T-helper 17 cell (primary cell): ENCODE measurements around the gene PCDHB9. TPM values are rescaled to one million over a fixed set of nuclear protein-coding genes. Genes with fewer than 3 reads are reported as not detected.
"Not testable (repeated sequence)": the region's sequence is repeated elsewhere in the genome, so short reads cannot be mapped to it uniquely, and the experiment has no call there.

Source experiments
- ATAC-seq: fragments of 150-1000 bp; cut with Tn5 transposase; 2 replicates; pipeline ENCODE4 v1.10.0; 2021; ENCODE audit warnings: mild to moderate bottlenecking, moderate library complexity
- DNase-seq, 3 donors: peaks; one replicate each; pipeline versions ENCODE4 v3.0.0 to v3.0.0-alpha.2; 2020 to 2021
- H3K9me3 ChIP-seq: one replicate; pipeline ENCODE4 v1.7.0; 2013; ENCODE audit warnings: low read length, mild to moderate bottlenecking; ENCODE audit not compliant: control insufficient read depth, poor library complexity, severe bottlenecking
- H3K27ac Mint-ChIP-seq: one replicate; pipeline ENCODE4 v1.8.0; 2022; ENCODE audit warnings: mild to moderate bottlenecking, moderate library complexity, mixed read lengths
- H3K27me3 Mint-ChIP-seq: one replicate; pipeline ENCODE4 v1.8.0; 2022; ENCODE audit warnings: mixed read lengths
- H3K36me3 Mint-ChIP-seq: one replicate; pipeline ENCODE4 v1.8.0; 2022; ENCODE audit warnings: low read depth, mixed read lengths
- H3K4me1 Mint-ChIP-seq: one replicate; pipeline ENCODE4 v1.8.0; 2022; ENCODE audit warnings: mild to moderate bottlenecking, mixed read lengths
- H3K4me3 Mint-ChIP-seq: one replicate; pipeline ENCODE4 v1.8.0; 2022; ENCODE audit warnings: mild to moderate bottlenecking, moderate library complexity, mixed read lengths
- total RNA-seq, 4 donors: library from RNA in 2 of 4; stranded (reverse) in 2 of 4; gene quantifications; one replicate each; pipeline ENCODE4 v1.2.3 and lab custom pipeline; 2022 to 2026

The PCDHB9 gene
- total RNA-seq, 2 donors from 2014 or later = 1.0 TPM; not detected in 1

- ATAC-seq (no peak), DNase-seq (no peak)
- peaks cover under 1% of the 10 kb centered on the region for H3K27me3 Mint-ChIP-seq
- H3K4me1 Mint-ChIP-seq = no peaks in the 10 kb centered on the region
- no peaks in the 10 kb centered on the region for H3K36me3 Mint-ChIP-seq
- H3K27ac Mint-ChIP-seq = no peak overlapping the region
- no peak overlapping the region for H3K4me3 Mint-ChIP-seq
- peaks cover 10% of the 10 kb centered on the region for H3K9me3 ChIP-seq
Observed at GRCh38 chr5:141234109-141234667, 47.2 kb downstream of the PCDHB9 start.

GRCh38 chr5:141235922-141236321, 49.0 kb downstream of the PCDHB9 start:
- H3K36me3 Mint-ChIP-seq, H3K4me3 Mint-ChIP-seq, H3K27ac Mint-ChIP-seq, H3K4me1 Mint-ChIP-seq, ATAC-seq, DNase-seq: not testable (repeated sequence)
- peaks cover 15% of the 10 kb centered on the region for H3K27me3 Mint-ChIP-seq
- H3K9me3 ChIP-seq = peaks cover 16% of the 10 kb centered on the region

- DNase-seq (no peak), ATAC-seq (no peak)
- Mint-ChIP-seq H3K27ac (no peak overlapping the region), H3K36me3 (no peaks in the 10 kb centered on the region), H3K4me1 (no peaks in the 10 kb centered on the region), H3K27me3 (peaks cover 15% of the 10 kb centered on the region), H3K4me3 (no peak overlapping the region)
- peaks cover 19% of the 10 kb centered on the region for H3K9me3 ChIP-seq
Observed at GRCh38 chr5:141236516-141237313, 49.8 kb downstream of the PCDHB9 start.

Other genes with a start within 250 kb of the PCDHB9 start
- gene PCDHAC2, start 220.7 kb upstream of the PCDHB9 start, total RNA-seq = not detected
- not detected for gene PCDHB1, start 135.8 kb upstream of the PCDHB9 start, total RNA-seq
- under 1 TPM; 0.13 to 0.25 TPM for gene PCDHB2, start 92.5 kb upstream of the PCDHB9 start, total RNA-seq
- gene PCDHB3, start 86.7 kb upstream of the PCDHB9 start, total RNA-seq = not detected
- gene PCDHB4, start 65.3 kb upstream of the PCDHB9 start, total RNA-seq = not detected
- under 1 TPM; 0.12 to 0.34 TPM for gene PCDHB5, start 52.0 kb upstream of the PCDHB9 start, total RNA-seq
- not detected for gene PCDHB6, start 37.1 kb upstream of the PCDHB9 start, total RNA-seq
- gene PCDHB7, start 14.5 kb upstream of the PCDHB9 start, total RNA-seq = not detected
- not detected for gene PCDHB8, start 9.4 kb upstream of the PCDHB9 start, total RNA-seq
- gene PCDHB16, start 4.8 kb upstream of the PCDHB9 start, total RNA-seq = not detected
- not detected for gene PCDHB10, start 5.2 kb downstream of the PCDHB9 start, total RNA-seq
- gene PCDHB11, start 12.5 kb downstream of the PCDHB9 start, total RNA-seq = not detected
- gene PCDHB12, start 21.6 kb downstream of the PCDHB9 start, total RNA-seq = not detected
- not detected for gene PCDHB13, start 26.8 kb downstream of the PCDHB9 start, total RNA-seq
- gene PCDHB14, start 36.2 kb downstream of the PCDHB9 start, total RNA-seq = not detected
- gene PCDHB15, start 58.2 kb downstream of the PCDHB9 start, total RNA-seq = under 1 TPM in 1 of 2 donors, not detected in 1; 0.10 TPM
- gene SLC25A2, start 116.9 kb downstream of the PCDHB9 start, total RNA-seq = under 1 TPM; 0.65 to 0.70 TPM
- 10 to 100 TPM; 74.4 to 90.7 TPM for gene TAF7, start 133.6 kb downstream of the PCDHB9 start, total RNA-seq
- gene PCDHGA1, start 143.4 kb downstream of the PCDHB9 start, total RNA-seq = not detected
- gene PCDHGA2, start 151.6 kb downstream of the PCDHB9 start, total RNA-seq = not detected
- under 1 TPM in 1 of 2 donors, not detected in 1; 0.22 TPM for gene PCDHGA3, start 156.7 kb downstream of the PCDHB9 start, total RNA-seq
- under 1 TPM in 1 of 2 donors, not detected in 1; 0.13 TPM for gene PCDHGB1, start 162.9 kb downstream of the PCDHB9 start, total RNA-seq
- gene PCDHGA4, start 167.9 kb downstream of the PCDHB9 start, total RNA-seq = under 1 TPM in 1 of 2 donors, not detected in 1; 0.12 TPM
- gene PCDHGB2, start 172.8 kb downstream of the PCDHB9 start, total RNA-seq = under 1 TPM; 0.44 to 0.45 TPM
- under 1 TPM in 1 of 2 donors, not detected in 1; 0.16 TPM for gene PCDHGA5, start 177.0 kb downstream of the PCDHB9 start, total RNA-seq
- under 1 TPM; 0.13 to 0.32 TPM for gene PCDHGB3, start 183.1 kb downstream of the PCDHB9 start, total RNA-seq
- gene PCDHGA6, start 186.7 kb downstream of the PCDHB9 start, total RNA-seq = under 1 TPM; 0.10 to 0.40 TPM
- gene PCDHGA7, start 195.6 kb downstream of the PCDHB9 start, total RNA-seq = under 1 TPM in 1 of 2 donors, not detected in 1; 0.25 TPM
- under 1 TPM; 0.08 to 0.10 TPM for gene PCDHGB4, start 200.5 kb downstream of the PCDHB9 start, total RNA-seq
- under 1 TPM in 1 of 2 donors, not detected in 1; 0.05 TPM for gene PCDHGA8, start 205.5 kb downstream of the PCDHB9 start, total RNA-seq
- under 1 TPM; 0.26 to 0.35 TPM for gene PCDHGB5, start 210.8 kb downstream of the PCDHB9 start, total RNA-seq
- not detected for gene PCDHGA9, start 215.6 kb downstream of the PCDHB9 start, total RNA-seq
- gene PCDHGB6, start 220.9 kb downstream of the PCDHB9 start, total RNA-seq = under 1 TPM; 0.10 to 0.20 TPM
- gene PCDHGA10, start 225.8 kb downstream of the PCDHB9 start, total RNA-seq = under 1 TPM; 0.10 to 0.18 TPM
- not detected for gene PCDHGB7, start 230.5 kb downstream of the PCDHB9 start, total RNA-seq
- gene PCDHGA11, start 233.9 kb downstream of the PCDHB9 start, total RNA-seq = not detected
- not detected for gene PCDHGA12, start 243.3 kb downstream of the PCDHB9 start, total RNA-seq